Right hindlimb (tissue), 1 donor: ENCODE measurements around the gene MATR3.
"Not testable (repeated sequence)": the region's sequence is repeated elsewhere in the genome, so short reads cannot be mapped to it uniquely, and the experiment has no call there.

Source experiments
- DNase-seq: peaks from one replicate; pipeline ENCODE4 v3.0.0-alpha.2; 2018

MATR3 gene

GRCh38 chr5:139355900-139356299, 62.4 kb downstream of the MATR3 start:
- DNase-seq = not testable (repeated sequence)

- no peak for DNase-seq
Observed at GRCh38 chr5:139358064-139358463, 64.5 kb downstream of the MATR3 start.

GRCh38 chr5:139360384-139360783, 66.8 kb downstream of the MATR3 start:
- DNase-seq = no peak

GRCh38 chr5:139361835-139362429, 68.4 kb downstream of the MATR3 start:
- no peak for DNase-seq

GRCh38 chr5:139363937-139364336, 70.4 kb downstream of the MATR3 start:
- no peak for DNase-seq

GRCh38 chr5:139364466-139364865, 70.9 kb downstream of the MATR3 start:
- no peak for DNase-seq

- DNase-seq = no peak
Observed at GRCh38 chr5:139368613-139369012, 75.1 kb downstream of the MATR3 start.

- no peak for DNase-seq
Observed at GRCh38 chr5:139369181-139369580, 75.6 kb downstream of the MATR3 start.

- no peak for DNase-seq
Observed at GRCh38 chr5:139371482-139372435, 78.2 kb downstream of the MATR3 start.

- no peak for DNase-seq
Observed at GRCh38 chr5:139374909-139375308, 81.4 kb downstream of the MATR3 start.

GRCh38 chr5:139376364-139376763, 82.8 kb downstream of the MATR3 start:
- DNase-seq = no peak

- no peak for DNase-seq
Observed at GRCh38 chr5:139377226-139377625, 83.7 kb downstream of the MATR3 start.

- no peak for DNase-seq
Observed at GRCh38 chr5:139378101-139378825, 84.7 kb downstream of the MATR3 start.

GRCh38 chr5:139378941-139379361, 85.4 kb downstream of the MATR3 start:
- DNase-seq = no peak

- DNase-seq = no peak
Observed at GRCh38 chr5:139379626-139380449, 86.3 kb downstream of the MATR3 start.
